GM12864 (cell line): ENCODE data around the gene REC114.
"Not testable (repeated sequence)": the region's sequence is repeated elsewhere in the genome, so short reads cannot be mapped to it uniquely, and the experiment has no call there.

Experiments
- DNase-seq: peaks from one replicate; pipeline ENCODE4 v3.0.0-alpha.2; 2011; ENCODE audit warnings: low read depth
- H3K4me3 ChIP-seq: 2 replicates; pipeline ENCODE4 v1.5.1; 2011; ENCODE audit warnings: mild to moderate bottlenecking, low read depth, low read length, control low read depth
- CTCF ChIP-seq: IDR thresholded peaks from 2 replicates; pipeline ENCODE4 v1.5.1; 2011; ENCODE audit warnings: low read depth, mild to moderate bottlenecking, moderate library complexity, low read length, control low read depth, inconsistent platforms; ENCODE audit errors: missing control alignments

REC114 gene

GRCh38 chr15:73414876-73415275, 28.1 kb upstream of the REC114 start:
- TF ChIP-seq CTCF = no peak
- H3K4me3 ChIP-seq = no peak overlapping the region
- no peak for DNase-seq

DNA sequence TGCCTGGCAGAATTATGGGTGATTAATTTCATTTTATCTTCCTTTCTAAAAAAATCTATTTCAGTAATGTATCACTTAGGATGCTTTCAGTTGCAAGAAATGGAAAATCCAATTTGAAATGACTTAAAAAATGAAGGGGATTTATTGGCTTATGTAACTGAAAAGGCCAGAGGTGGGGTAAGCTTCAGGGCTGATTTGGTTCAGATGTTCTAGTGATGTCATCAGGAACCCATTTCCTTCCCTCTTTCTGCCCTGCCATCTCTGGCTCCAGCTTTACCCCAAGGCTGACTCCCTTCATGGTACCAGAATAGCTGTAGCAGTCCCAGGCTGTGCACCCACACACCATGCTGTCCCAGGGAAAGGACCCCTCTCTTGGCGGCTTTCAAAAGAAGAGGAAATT, 18.5 kb upstream of the REC114 start:
- H3K4me3 ChIP-seq = no peak overlapping the region
- no peak for DNase-seq
- no peak for TF ChIP-seq CTCF

DNA sequence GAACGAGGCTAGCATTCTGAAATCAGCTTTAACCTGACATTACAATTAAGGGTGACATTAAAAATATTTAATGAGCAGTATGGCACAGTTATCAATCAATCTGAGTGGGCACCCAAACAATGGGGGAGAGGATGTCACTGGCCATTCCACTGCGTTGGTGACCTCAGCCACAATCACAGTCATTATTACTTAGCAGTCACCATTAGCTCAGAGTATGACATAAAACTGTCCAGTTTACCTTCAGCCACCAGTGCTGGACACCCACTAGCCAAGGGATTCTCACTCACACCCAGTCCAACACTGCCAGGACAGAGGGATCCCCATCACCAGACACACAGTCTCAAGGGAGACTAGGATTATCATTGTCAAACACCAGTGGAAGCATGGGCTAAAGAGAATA, 17.5 kb upstream of the REC114 start:
- no peak for TF ChIP-seq CTCF
- no peak for DNase-seq
- H3K4me3 ChIP-seq = no peak overlapping the region

DNA sequence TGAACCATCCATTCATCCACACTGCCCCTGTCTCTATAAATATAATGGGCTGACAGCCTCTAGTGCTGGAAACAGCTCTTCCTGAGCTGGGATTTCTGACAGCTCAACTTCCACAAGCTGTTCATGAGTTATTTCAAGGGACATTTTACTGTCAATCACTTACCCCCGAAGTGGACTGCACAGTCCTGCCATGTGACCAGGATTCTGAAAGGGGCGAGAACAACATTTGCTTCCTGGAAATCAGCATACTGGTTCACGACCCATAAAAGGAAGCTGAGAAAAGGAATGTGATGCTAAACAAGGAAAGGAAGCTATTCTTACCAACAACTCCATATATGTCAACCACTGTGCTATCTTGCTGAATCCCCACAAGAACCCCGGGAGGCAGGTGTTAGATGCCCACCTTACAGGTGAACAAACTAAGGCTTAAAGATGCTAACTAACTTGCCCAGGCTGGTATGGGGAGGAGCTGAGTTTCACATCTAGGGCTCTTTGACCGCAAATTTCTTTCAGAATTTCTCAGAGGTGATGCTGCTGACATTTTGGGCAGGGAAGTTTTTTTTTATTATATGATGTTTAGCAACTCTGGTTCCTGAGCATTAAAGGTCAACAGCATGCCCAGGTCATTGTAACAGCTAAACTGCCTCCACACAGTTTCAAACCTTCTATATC, 16.5 kb upstream of the REC114 start:
- no peak for DNase-seq
- TF ChIP-seq CTCF = no peak
- H3K4me3 ChIP-seq = no peak overlapping the region

- DNase-seq, H3K4me3 ChIP-seq: not testable (repeated sequence)
These were observed 11.6 kb upstream of the REC114 start for GRCh38 chr15:73431329-73431728.

DNA sequence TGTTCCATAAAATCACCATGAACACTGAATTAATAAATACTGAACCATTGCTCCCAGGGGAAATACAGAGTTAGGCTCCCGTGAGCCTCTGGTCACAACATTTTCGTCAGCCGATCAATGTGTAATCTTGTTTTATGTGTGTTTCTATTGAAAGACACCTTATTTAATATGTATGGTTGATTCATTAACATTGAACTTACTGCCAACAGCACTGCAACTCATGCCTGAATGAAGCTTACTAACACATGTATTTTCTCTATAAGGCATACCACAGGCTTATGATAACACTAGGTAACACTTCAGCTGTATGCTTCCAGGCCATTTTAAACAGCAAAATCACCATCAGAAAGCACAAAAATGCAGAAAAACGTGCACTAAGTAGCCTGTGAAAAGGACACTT, 9.1 kb upstream of the REC114 start:
- no peak for DNase-seq

GRCh38 chr15:73436613-73437012, 6.4 kb upstream of the REC114 start:
- DNase-seq = no peak
- TF ChIP-seq CTCF = no peak
- H3K4me3 ChIP-seq = no peak overlapping the region

More for the DNA sequence above, 9.1 kb upstream of the REC114 start:
- H3K4me3 ChIP-seq = no peak overlapping the region
- TF ChIP-seq CTCF = no peak
